ENCODE results near the gene DCTN3. TPM values are rescaled to one million over a fixed set of nuclear protein-coding genes. Genes with fewer than 3 reads are reported as not detected.

The DCTN3 gene
- total RNA-seq, 4 donors from 2014 or later = 41.6 to 78.9 (median 54.0) TPM

DNA sequence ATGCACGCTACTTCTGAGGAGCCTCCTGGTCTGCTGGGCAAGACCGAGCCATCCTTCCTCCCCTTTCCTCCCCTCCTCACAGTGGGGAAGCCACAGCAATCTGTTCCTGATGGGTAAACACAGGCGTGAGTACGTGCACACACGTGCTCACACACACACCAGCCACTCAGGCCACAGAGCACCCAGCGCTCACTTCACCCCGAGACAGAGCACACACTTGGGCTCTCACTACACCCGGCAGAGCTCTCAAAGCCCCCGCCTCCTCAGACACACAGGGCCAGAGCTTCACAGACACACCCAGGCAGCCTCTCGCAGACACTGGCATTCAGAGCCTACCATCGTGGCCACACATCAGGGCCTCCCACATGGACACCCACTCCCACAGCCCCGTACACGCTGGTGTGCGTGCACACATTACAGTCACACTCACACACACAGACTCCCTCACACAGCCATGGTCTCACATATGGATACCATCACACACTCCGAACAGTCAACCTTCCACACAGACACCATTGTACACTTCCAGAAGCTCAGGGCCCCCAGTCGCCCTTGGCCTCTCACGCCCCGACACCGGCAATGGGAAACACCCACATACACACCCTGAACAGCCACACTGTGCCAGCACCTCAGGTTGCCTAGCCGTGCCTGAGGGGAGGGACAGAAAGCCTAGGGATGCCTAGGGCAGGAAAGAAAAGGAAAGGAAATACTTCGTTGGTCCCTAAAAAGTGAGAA, 44.3 kb downstream of the DCTN3 start:
- 58 to 59% methylated on average over 2 to 19 of the region's 21 CpGs for WGBS, 2 donors (ENCODE audit: low coverage in 1 of 2)

DNA sequence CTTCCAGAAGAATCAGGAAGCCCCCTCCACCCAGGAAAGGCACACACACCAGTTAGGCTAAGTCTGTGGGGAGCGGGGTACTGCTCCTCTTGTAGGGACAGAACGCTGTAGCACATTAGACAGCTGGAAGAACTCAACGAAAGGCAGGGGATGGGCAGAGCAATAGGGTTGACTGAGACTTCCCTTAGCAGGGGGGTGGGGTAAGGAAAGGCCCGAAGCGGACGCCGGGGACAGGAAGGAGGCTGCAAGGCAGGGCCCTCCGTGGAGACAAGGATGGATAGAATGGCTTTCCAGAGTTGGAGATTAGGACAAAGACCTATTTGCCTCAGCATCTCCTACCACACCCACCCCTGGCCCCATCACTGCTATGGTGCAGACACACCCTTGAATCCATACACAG, 45.1 kb downstream of the DCTN3 start:
- no peaks in the 10 kb centered on the region for H3K36me3 ChIP-seq
- TF ChIP-seq POLR2AphosphoS5 (IDR thresholded peaks at IDR 0.05) (no peak), POLR2A (IDR thresholded peaks at IDR 0.05) (no peak), EP300 (IDR thresholded peaks at IDR 0.05; ENCODE audit: low read depth) (no peak)
- TF ChIP-seq, protein P1, sequence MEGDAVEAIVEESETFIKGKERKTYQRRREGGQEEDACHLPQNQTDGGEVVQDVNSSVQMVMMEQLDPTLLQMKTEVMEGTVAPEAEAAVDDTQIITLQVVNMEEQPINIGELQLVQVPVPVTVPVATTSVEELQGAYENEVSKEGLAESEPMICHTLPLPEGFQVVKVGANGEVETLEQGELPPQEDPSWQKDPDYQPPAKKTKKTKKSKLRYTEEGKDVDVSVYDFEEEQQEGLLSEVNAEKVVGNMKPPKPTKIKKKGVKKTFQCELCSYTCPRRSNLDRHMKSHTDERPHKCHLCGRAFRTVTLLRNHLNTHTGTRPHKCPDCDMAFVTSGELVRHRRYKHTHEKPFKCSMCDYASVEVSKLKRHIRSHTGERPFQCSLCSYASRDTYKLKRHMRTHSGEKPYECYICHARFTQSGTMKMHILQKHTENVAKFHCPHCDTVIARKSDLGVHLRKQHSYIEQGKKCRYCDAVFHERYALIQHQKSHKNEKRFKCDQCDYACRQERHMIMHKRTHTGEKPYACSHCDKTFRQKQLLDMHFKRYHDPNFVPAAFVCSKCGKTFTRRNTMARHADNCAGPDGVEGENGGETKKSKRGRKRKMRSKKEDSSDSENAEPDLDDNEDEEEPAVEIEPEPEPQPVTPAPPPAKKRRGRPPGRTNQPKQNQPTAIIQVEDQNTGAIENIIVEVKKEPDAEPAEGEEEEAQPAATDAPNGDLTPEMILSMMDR (IDR thresholded peaks at IDR 0.05) = no peak
- H3K9me3 ChIP-seq = no peaks in the 10 kb centered on the region
- DNase-seq = no peak
- in situ Hi-C loops (cut with MboI; ENCODE audit: low pct_ligation_motif_present in 1 of 4, low pct_unique_long_range_greater_than_20kb in 1 of 4, low sequenced_read_pairs in 3 of 4) (no loop called here), intact Hi-C loops (cut with DNase I; ENCODE audit: low total_unique reads) (no loop called here)
- peaks cover 0 to 57% (median 22%) of the 10 kb centered on the region in 4 donors for H3K4me1 ChIP-seq
- H3K4me3 ChIP-seq = no peak overlapping the region
- 51 to 63% methylated on average over 5 to 8 of the region's 8 CpGs for WGBS, 2 donors (ENCODE audit: low coverage in 1 of 2)
- H3K27ac ChIP-seq = no peak overlapping the region
- H3K27me3 ChIP-seq = peaks cover 36% of the 10 kb centered on the region

More for the DNA sequence above, 44.3 kb downstream of the DCTN3 start:
- Histone ChIP-seq H3K4me1 (peaks cover 0 to 49% (median 18%) of the 10 kb centered on the region in 4 donors), H3K27me3 (peaks cover 43% of the 10 kb centered on the region), H3K4me3 (no peak overlapping the region), H3K9me3 (no peaks in the 10 kb centered on the region), H3K36me3 (no peaks in the 10 kb centered on the region), H3K27ac (no peak overlapping the region)
- intact Hi-C loops (cut with DNase I; ENCODE audit: low total_unique reads) (no loop called here), in situ Hi-C loops (cut with MboI; ENCODE audit: low pct_ligation_motif_present in 1 of 4, low pct_unique_long_range_greater_than_20kb in 1 of 4, low sequenced_read_pairs in 3 of 4) (no loop called here)
- DNase-seq = peak; percentile 54
- TF ChIP-seq, protein P1 (IDR thresholded peaks at IDR 0.05) = no peak
- no peak for TF ChIP-seq POLR2AphosphoS5 (IDR thresholded peaks at IDR 0.05)
- no peak for TF ChIP-seq EP300 (IDR thresholded peaks at IDR 0.05; ENCODE audit: low read depth)
- no peak for TF ChIP-seq POLR2A (IDR thresholded peaks at IDR 0.05)

DNA sequence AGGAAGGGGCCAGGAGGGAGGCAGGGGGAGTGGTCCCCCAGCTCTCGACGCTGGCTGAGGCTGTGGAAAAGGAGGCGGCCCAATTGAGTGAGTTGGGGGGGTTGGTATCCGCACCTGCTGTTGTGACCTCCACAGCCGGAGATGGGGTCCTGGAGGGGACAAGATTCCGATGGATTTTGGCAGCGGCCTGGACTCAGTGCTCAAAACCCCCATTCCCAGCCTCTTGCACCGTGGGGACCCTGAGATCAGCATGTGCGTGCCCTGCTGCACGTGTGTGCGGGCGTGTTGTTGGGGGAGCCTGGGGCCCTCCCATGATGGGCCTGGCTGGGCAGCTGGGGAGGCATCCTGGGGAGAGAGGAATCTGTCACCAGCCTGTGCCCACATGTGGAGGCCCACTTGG, 45.7 kb downstream of the DCTN3 start:
- no peak overlapping the region for H3K4me3 ChIP-seq
- H3K9me3 ChIP-seq = no peaks in the 10 kb centered on the region
- in situ Hi-C loops (cut with MboI; ENCODE audit: low pct_ligation_motif_present in 1 of 4, low pct_unique_long_range_greater_than_20kb in 1 of 4, low sequenced_read_pairs in 3 of 4) = no loop called here
- H3K4me1 ChIP-seq = peaks cover 0 to 61% (median 23%) of the 10 kb centered on the region in 4 donors
- H3K27ac ChIP-seq = no peak overlapping the region
- no peaks in the 10 kb centered on the region for H3K36me3 ChIP-seq
- DNase-seq = no peak
- no peak for TF ChIP-seq POLR2A (IDR thresholded peaks at IDR 0.05)
- no peak for TF ChIP-seq EP300 (IDR thresholded peaks at IDR 0.05; ENCODE audit: low read depth)
- TF ChIP-seq, protein P1 (IDR thresholded peaks at IDR 0.05) = no peak
- no peak for TF ChIP-seq POLR2AphosphoS5 (IDR thresholded peaks at IDR 0.05)
- intact Hi-C loops (cut with DNase I; ENCODE audit: low total_unique reads) = no loop called here
- H3K27me3 ChIP-seq = peaks cover 29% of the 10 kb centered on the region
- 89% methylated on average over 12 of the region's 12 CpGs; no CpG with 5 or more reads in 1 of the 2 donors for WGBS, 2 donors (ENCODE audit: low coverage in 1 of 2)

DNA sequence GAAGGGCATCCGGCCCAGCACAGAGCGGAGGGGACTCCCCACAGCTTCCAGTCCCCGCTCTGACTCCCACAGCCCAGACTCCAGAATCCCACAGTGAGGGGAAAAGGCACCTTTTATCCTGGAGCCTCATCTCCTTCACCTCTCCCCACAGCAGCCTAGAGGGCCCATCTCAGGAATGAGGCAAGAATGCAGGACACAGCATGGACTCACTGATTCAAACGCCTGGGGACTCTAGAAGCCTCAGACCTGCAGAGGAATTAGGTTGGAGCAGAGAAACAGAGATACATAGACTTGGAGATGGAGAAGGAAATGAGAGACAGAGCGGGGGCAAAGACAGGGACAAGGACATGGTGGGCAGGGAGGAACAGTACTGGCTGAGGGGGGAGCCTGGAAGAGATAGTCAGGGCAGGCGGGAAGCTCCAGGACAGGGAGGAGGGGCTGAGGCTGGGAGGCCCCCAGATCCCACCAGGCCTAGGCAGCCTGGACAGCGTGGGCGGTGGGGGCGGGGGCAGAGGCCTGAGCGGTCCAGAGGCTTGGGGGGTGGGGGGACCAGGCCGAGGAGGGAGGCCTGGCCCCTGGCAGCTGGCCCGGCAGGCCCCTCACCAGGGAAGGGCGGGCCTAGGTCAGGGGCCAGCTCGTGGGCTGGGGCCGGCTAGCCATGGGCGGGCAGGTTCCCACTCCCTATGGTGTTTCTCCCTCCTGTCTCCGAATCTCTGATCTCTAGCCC, 46.5 kb downstream of the DCTN3 start:
- Histone ChIP-seq H3K27ac (no peak overlapping the region), H3K27me3 (peaks cover 21% of the 10 kb centered on the region), H3K9me3 (no peaks in the 10 kb centered on the region), H3K36me3 (no peaks in the 10 kb centered on the region), H3K4me1 (peaks cover 0 to 55% (median 23%) of the 10 kb centered on the region in 4 donors), H3K4me3 (no peak overlapping the region)
- 77 to 82% methylated on average over 3 to 11 of the region's 17 CpGs for WGBS, 2 donors (ENCODE audit: low coverage in 1 of 2)
- in situ Hi-C loops (cut with MboI; ENCODE audit: low pct_ligation_motif_present in 1 of 4, low pct_unique_long_range_greater_than_20kb in 1 of 4, low sequenced_read_pairs in 3 of 4) = no loop called here
- no peak for DNase-seq
- TF ChIP-seq, protein P1 (IDR thresholded peaks at IDR 0.05) = no peak
- TF ChIP-seq EP300 (IDR thresholded peaks at IDR 0.05; ENCODE audit: low read depth) (no peak), POLR2A (IDR thresholded peaks at IDR 0.05) (no peak), POLR2AphosphoS5 (IDR thresholded peaks at IDR 0.05) (no peak)
- intact Hi-C loops (cut with DNase I; ENCODE audit: low total_unique reads) = no loop called here

All from transverse colon (tissue), 4 donors.